Islet of Langerhans (tissue), 1 donor: ENCODE measurements around the gene ANKRD2.
"Not testable (repeated sequence)": the region's sequence is repeated elsewhere in the genome, so short reads cannot be mapped to it uniquely, and the experiment has no call there.

Experiments
- FAIRE-seq: peaks from one replicate; lab custom pipeline; 2011; peaks lifted over from hg19 to GRCh38; lab: Jason Lieb, UNC

Gene ANKRD2

DNA sequence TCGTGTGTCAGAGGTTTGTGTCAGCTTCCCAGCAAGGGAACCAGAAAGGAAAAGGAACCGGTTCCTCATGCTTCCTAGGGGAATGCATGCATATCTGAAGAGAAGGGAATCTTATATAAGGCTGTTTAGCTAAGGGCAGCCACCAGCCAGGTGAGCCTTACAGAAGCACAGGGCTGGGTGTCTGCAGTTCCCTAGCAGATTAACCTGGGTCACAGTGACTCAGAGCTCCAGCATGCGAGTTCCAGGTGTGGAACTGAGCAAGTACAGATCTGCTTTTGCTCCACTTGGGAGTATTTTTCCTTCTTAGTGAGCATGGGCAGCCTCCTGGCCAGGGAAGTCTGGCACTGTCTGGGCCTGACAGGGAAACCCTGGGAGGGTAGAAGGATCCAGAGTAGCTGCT, 957 bp upstream of the ANKRD2 start:
- no peak for FAIRE-seq

DNA sequence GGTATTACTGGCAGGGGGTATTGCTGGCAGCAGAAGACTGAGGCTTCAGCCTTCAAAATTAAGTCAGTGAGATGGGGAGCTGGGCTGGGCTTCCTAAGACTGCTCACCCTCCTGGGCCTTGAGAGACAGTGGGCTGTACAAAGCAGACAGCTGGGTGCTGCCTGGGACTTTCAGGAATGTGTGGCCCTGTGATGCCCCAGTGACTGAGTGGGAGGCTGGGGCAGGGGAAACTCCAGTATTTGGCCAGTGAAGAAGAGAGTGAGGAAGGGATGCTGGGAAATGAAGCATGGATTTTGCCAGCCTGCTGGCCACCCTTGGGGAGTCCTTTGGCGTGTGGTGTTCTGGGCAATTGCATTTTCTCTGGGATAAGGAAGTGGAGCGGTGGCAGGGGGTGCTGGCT, 442 bp downstream of the ANKRD2 start:
- FAIRE-seq, result no peak

DNA sequence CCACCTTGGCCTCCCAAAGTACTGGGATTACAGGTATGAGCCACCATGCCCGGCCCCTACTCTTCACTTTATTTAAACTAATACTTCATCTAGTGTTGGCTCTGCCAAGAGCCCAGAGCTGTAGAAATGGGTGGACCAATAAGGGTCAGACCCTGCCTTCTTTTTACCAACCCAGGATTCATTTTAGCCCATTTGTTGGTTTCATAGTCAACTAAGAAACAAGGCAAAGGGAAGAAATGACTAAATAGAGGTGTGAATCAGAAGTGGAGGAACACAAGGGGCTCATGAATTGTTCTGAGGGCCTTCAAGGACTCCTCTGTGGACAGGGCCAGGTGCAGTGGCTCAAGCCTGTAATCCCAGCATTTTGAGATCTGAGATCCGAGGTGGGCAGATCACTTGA, 1.1 kb downstream of the ANKRD2 start:
- no peak for FAIRE-seq

DNA sequence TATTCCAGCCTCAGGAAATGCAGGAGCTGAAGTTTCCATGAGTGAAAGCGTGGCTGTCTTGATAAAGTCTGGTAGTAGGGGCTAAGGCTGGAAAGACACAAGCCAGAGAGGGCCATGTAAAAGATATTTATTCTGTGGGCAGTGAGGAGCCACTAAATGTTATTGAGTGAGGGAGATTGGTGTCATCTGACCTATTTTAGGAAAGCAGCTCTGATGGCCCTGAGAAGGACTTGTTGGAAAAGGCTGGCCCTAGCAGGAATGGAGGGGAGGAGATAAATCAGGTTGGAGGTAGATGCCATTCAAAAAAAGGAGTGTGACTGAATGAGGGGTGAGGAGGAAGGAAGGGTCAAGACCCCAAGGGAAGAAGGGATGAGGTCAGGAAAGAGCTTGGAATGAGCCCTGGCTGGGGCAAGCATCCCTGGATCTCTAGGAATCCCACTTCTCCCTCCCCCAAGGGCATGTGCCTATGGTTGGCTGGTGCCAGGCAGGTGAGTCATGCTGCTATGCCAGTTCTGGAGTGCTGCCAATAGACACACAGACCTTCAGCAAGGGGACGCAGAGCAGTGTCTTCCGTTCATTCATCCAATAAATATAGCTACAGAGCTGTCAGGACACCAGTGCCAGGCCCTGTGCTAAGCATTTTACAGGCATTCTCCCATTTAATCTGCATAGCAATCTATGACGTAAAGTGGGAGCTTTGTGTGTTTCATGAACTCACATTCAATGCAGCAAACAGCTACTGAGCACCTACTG, 2.0 kb downstream of the ANKRD2 start:
- peak; percentile 96 for FAIRE-seq

DNA sequence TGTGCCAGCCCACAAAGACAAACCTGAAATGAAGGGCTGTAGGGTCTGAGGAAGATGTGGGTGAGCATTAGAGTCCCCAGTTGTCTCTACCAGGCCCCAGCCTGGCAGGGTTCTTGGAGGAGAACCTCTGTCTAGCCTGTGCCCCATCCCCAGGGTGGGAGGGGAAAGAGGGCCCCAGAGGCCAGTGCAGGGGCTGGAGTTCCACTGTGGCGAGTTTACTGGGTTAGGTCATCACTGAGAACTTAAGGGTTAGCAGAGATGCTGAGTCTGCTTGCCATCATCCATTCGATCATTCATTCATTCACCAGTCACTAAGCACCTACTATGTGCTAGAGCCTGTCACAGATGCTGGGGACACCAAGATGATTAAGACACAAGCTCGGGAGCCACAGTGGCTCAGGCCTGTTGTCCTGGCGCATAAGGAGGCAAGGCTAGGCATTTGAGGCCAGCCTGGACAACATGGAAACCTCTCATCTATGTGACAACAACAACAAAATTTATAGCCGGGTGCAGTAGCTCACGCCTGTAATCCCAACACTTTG, 2.6 kb downstream of the ANKRD2 start:
- FAIRE-seq, result no peak

DNA sequence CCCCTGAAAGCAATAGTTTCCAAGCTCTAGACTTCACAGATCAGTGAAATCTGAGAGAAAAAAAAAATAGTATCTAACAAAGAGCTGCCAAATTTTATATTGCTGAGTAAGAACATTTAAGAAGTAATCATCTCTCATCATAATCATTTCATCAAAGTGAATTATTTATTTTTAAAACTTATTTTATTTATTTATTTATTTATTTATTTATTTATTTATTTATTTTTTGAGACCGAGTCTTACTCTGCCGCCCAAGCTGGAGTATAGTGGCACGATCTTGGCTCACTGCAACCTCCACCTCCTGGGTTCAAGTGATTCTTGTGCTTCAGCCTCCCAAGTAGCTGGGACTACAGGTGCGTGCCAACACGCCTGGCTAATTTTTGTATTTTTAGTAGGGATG, 3.9 kb downstream of the ANKRD2 start:
- FAIRE-seq, result not testable (repeated sequence)

DNA sequence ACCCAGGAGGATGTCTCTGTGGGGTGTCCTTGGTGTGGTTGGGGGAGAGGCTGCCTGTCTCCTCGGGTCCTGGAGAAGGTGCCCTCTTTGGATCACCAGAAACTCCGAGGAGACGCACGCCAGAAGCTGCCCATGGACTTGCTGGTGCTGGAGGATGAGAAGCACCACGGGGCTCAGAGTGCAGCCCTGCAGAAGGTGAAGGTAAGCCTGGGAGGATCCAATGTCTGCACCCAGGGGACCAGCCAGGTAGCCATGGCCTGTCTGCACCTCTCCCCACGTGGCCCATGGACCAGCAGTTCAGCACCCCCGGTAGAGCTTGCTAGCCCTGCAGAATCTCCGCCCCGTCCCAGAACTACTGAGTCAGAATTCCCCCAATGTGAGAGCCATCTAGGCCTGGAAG, 5.1 kb downstream of the ANKRD2 start:
- FAIRE-seq, result no peak

DNA sequence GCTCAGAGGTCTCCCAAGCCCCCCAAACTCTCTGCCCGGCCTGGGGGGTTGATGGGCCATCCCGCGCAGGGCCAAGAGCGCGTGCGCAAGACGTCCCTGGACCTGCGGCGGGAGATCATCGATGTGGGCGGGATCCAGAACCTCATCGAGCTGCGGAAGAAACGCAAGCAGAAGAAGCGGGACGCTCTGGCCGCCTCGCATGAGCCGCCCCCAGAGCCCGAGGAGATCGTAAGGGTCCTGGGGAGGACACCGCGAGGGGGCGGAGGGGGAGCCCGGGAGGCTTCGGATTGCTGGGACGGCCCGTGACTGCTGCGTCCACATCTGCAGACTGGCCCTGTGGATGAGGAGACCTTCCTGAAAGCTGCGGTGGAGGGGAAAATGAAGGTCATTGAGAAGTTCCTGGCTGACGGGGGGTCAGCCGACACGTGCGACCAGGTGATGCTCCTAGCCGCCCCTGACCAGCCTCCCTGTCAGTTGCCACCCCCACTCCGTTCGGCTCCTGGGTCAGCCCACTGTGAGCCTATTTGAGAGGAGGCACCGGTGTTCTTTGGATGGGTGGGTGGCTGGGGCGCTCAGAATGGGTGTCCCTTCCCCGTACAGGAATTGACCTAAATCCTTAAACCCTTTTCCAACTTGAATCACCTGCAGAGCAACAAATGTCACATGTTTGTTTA, 5.7 kb downstream of the ANKRD2 start:
- no peak for FAIRE-seq

DNA sequence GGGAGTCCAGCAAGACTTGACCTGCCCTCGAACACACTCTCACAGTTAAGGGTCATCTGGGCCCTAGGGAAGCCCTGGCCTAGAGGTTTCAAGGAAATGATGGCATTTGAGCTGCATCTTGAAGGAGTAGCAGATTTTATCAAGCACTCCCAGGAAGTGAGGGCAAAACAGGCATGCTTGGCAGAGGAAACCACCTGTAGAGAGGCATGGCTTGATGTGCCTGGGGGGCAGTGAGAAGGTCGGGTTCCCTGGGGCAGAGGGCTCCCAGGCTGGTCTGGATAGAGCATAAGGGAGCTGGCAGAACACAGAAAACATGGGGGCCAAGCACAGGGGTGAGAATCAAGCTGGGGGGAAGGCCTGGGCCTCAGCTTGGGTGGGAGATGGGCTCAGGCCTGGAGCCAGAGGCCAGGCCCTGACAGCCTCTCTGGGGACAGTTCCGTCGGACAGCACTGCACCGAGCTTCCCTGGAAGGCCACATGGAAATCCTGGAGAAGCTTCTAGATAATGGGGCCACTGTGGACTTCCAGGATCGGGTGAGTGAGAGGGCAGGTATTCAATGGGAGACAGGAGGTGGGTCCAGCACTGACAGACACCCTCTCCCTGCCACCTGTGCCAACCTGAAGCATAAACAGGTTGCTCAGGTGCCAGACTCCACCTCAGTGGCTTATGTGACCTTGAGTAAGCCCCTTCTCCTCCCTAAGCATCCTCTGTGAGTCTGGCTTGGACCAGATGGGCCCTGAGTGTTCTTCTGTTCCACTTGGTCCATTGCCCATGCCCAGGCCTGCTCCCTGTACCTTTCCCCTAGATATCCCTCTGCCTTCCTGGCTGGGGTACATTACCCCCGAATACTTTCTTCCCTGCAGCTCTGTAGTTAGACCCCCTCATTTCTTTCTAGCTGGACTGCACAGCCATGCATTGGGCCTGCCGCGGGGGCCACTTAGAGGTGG, 8.1 kb downstream of the ANKRD2 start:
- FAIRE-seq, result no peak

DNA sequence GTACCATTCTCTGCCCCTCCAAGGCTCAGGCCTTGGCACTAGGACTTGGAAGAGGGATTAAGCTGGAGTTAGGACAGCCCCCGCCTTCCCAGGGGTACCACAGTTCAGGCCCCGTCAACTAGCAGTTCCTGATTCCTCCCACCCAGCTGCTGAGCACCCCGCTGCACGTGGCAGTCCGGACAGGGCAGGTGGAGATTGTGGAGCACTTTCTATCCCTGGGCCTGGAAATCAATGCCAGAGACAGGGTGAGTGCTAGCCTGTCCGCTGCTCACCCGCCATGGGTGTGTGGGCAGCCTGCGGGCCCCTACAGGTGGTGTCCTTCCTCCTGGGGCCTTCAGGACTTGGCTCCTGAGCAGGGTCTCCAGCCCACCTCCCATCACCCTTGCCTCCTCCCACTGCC, 9.6 kb downstream of the ANKRD2 start:
- FAIRE-seq, result no peak

DNA sequence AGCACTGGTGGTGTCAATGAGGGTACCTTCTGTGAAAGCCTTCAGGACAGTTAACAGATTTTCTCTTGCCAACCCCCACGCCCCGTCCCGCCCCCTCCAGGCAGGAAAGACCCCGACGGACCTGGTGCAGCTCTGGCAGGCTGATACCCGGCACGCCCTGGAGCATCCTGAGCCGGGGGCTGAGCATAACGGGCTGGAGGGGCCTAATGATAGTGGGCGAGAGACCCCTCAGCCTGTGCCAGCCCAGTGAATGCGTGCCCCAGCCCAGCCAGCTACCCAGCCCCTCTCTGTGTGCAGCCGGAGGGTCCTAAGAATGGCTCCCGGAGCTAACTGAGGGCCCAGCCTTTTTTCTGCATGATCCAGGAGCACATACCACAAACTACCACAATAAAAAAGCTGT, 10.9 kb downstream of the ANKRD2 start:
- no peak for FAIRE-seq

DNA sequence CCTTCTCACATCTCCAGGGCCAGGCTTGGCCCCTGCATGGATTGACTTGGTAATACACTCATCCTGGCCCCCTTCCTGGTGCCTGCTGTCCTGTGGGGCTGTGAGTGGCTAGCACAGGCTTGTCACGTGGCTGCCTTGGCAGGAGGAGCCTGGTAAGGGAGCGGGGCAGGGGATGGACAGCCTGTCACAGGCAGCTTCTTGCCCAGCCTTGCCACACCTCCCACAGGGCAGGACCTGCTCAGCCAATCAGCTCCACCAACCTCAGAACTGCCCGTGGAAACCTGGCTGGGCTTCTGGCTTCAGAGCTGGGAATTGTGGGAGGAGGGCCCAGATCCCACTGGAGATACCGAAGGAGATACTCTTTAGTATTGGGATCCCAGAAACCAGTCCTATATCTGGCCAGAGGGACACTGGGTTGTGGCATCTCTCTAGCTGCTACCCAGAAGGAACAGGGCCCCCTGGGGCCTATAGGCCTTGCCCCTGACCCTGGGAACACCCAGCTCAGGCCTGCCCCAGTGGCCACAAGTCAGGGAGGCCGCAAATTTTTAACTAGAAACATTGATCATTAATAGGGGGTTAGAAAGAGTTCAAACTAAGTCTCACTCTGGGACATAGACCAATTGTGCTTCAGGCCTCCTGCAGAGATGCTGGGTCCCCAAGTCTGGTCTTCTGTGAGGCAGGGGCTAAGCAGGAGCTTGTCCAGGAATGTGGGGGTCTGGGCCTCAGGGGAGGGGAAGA, 11.7 kb downstream of the ANKRD2 start, which contains the start of gene HOGA1:
Gene HOGA1 (plus strand): TSS at position 330 of the 738 bp plus-strand sequence. CDS start 315 bp downstream, at position 645.
- FAIRE-seq, result no peak

DNA sequence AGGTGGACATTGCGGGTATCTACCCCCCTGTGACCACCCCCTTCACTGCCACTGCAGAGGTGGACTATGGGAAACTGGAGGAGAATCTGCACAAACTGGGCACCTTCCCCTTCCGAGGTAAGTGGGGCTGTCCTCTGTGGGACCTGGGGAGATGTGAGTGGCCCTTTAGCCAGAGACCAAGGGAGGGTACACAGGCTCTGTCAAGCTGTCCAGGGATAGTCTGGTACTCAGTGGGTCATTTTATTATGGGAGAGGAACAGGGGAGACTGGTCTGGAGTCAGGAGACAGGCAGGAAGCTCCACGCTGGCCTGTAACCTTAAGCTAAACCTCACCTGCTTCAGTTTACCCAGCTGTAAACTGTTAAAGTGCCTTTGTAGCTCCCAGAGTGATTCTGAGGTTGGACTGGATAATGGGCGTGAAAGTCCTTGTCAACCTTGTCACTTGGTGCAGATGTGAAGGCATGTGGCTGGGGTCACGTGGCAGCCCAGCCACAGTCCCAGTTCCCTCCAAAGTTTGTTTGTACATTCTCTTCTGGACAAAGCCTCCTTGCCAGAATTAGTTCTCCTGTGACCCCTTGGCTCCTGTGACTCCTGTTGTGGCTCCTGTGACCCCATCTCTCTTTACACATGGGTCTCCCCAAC, 12.3 kb downstream of the ANKRD2 start:
- FAIRE-seq, result no peak

DNA sequence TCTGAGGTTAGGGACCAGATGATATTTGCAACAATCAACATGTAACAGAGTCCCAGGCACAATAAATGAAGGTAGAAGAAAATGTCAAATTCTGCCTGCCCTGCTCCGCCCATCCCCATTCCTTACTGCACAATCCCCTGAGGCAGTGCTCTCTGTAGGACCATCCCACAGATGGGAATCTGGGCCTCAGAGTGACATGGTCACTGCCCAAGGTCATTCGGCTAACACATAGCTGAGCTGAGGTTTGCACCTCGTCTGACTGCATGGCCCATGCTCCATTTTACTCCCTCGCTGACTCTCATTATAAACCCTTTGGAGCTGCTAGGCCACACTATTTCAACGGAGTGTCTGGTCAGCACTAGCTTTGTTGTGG, 12.8 kb downstream of the ANKRD2 start:
- FAIRE-seq, result no peak

DNA sequence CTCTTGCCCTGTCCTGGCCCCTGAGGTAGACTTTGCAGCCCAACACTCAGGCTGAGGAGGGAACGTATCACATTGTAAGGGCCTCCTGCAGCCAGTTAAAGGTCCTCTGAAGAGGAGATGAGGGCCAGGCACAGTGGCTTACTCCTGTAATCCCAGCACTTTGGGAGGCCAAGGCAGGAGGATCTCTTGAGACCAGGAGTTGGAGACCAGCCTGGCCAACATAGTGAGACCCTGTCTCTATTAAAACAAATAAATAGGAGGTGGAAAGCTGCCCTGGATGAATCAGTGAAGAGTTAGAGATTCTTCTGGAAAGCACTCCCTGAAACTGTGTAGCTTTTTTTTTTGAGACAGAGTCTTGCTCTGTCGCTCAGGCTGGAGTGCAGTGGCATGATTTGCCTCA, 14.6 kb downstream of the ANKRD2 start:
- FAIRE-seq, result no peak

DNA sequence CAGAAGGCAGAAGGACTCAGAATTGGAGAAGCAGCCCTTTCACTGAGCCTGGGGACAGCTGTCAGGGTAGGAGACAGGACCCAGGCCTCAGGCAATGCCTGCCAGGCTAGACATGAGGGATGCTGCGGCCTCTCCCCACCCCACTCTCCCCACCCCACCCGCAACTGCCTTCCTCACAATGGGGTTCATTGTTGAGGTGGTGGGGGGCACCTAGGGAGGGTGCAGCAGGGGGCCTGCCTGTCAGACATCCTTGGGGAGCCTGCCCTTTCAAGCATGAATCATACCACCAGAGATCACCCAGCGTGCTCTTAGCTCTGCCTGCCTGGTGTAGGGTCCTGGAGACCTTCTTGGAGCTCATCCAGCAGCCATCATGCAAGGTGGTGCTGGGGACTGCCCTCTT, 16.9 kb downstream of the ANKRD2 start, which contains the start of gene C10orf62:
Gene C10orf62 (plus strand): TSS at position 243 of the 400 bp plus-strand sequence. CDS start 177 bp downstream, outside the sequence.
- no peak for FAIRE-seq

DNA sequence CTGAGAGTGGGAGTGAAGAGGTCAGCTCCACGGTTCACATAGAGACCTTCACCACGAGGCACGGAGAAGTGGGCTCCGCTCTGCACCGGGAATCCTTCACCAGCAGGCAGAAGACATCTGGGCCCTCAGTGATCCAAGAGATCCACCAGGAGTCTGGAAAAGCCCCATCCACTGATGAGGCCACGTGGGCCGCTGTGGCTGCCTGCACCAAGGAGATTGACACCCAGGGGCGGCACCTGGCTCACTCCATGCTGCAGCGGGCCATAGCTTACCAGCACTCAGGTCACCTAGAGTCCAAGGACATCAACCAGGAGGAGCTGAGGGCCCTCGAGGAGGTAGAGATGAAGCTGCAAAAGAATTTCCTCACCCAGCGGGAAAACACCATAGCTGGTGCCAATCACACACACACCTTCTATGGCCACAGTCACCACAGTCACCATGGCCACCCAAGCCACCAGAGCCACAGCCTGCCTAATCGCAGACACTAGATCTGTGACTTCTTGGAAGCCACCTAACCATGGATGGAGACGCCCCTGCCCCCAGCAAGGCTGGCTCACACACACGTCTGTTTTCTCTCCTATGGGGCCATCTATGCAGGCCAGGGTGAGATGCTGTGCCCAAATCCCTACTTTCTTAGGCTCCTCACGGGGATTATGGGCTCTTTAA, 17.6 kb downstream of the ANKRD2 start:
- FAIRE-seq, result no peak

DNA sequence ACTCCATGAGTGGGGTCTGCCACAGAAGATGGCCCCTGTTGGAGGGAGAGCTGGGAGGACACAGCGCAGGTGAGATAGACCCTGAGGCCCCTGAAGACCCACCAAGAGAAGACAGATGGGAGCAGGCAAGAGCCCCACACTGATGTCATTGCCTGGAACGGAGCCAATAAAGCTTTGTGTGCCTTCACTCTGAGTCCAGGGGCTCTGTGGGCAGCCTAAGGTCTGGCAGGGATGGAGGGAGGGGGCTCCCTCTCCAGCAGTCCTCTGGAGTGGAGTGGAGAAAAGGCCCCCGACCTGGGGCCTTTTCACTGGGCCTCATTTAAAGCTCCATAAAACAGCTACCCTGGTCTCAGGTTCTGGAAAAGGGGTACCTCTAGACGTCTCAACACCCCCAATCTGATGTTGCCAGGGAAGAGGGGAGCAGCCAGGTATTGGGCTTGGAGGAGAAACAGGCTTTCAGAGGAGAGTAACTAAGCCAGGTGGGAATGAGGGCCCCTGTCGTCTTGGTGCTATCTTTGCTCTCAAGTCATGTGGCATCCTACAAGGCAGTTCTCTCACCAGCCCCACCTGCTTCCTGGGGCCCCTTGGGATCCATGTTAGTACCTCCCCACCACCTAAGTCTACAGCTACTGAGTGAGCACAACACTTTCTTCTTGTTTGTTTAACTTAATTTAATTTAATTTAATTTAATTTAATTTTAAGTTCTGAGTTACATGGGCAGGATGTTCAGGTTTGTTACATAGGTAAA, 18.3 kb downstream of the ANKRD2 start:
- no peak for FAIRE-seq

DNA sequence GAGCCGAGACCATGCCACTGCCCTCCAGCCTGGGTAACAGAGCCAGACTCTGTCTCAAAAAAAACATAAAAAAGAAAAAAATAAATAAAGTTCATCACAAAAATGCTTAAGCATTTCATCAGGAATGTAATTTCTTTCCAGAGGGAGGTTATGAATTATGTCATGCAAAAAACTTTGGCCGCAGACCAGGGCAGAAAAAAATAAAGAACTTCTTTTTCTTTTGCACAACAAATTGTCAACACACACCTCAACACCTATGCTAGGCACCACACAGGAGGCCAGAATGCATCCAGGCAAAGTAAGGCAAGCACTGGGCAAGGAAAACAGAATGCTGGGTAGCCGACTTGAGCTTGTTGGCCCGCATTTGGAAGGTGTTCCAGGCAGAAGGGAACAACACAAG, 20.8 kb downstream of the ANKRD2 start:
- FAIRE-seq, result no peak
